ENCODE data around the gene SLC24A3.

The SLC24A3 gene

GRCh38 chr20:19212469-19212815 is at the start of gene SLC24A3:
Gene SLC24A3, plus strand, starts transcription at chr20:19212642.
- DNase-seq, result peak; percentile 77

- DNase-seq, result no peak
Measured at GRCh38 chr20:19170148-19170547, 42.3 kb upstream of the SLC24A3 start.

GRCh38 chr20:19172637-19173036 is 39.8 kb upstream of the SLC24A3 start:
- DNase-seq, result no peak

- DNase-seq, result no peak
Measured at GRCh38 chr20:19176470-19177052, 35.9 kb upstream of the SLC24A3 start.

GRCh38 chr20:19181552-19181951 is 30.9 kb upstream of the SLC24A3 start:
- DNase-seq, result no peak

GRCh38 chr20:19185083-19185482 is 27.4 kb upstream of the SLC24A3 start:
- DNase-seq, result no peak

GRCh38 chr20:19193349-19193748 is 19.1 kb upstream of the SLC24A3 start:
- no peak for DNase-seq

- peak; percentile 83 for DNase-seq
Measured at GRCh38 chr20:19205981-19206396, 6.5 kb upstream of the SLC24A3 start.

GRCh38 chr20:19207541-19207940 is 4.9 kb upstream of the SLC24A3 start:
- DNase-seq, result no peak

GRCh38 chr20:19210391-19211155 is 1.9 kb upstream of the SLC24A3 start:
- DNase-seq, result peak; percentile 32

GRCh38 chr20:19211252-19211651 is 1.2 kb upstream of the SLC24A3 start:
- DNase-seq, result no peak

- DNase-seq, result peak; percentile 83
Measured at GRCh38 chr20:19211661-19212468, 577 bp upstream of the SLC24A3 start.

- DNase-seq, result peak; percentile 89
Measured at GRCh38 chr20:19212821-19213502, 520 bp downstream of the SLC24A3 start.

- no peak for DNase-seq
Measured at GRCh38 chr20:19213946-19214490, 1.6 kb downstream of the SLC24A3 start.

GRCh38 chr20:19218411-19218810 is 6.0 kb downstream of the SLC24A3 start:
- DNase-seq, result no peak

GRCh38 chr20:19222520-19223040 is 10.1 kb downstream of the SLC24A3 start:
- DNase-seq, result no peak

- DNase-seq, result no peak
Measured at GRCh38 chr20:19223640-19224039, 11.2 kb downstream of the SLC24A3 start.

- DNase-seq, result no peak
Measured at GRCh38 chr20:19231359-19232035, 19.1 kb downstream of the SLC24A3 start.

GRCh38 chr20:19232997-19233794 is 20.8 kb downstream of the SLC24A3 start:
- DNase-seq, result no peak

GRCh38 chr20:19236371-19237055 is 24.1 kb downstream of the SLC24A3 start:
- no peak for DNase-seq

- DNase-seq, result no peak
Measured at GRCh38 chr20:19241440-19241839, 29.0 kb downstream of the SLC24A3 start.

Data from eye (tissue), 1 donor.